DMS53 (cell line): ENCODE results near the gene C8B.

Source experiments
- DNase-seq: peaks from one replicate; lab custom pipeline; 2025; lab: John Stamatoyannopoulos, UW

Gene C8B

GRCh38 chr1:56965916-56966697, at the start of gene C8B:
Gene C8B (minus strand): TSS chr1:56966015. CDS start chr1:56965948, 67 bp downstream.
- peak; percentile 51 for DNase-seq

DNA sequence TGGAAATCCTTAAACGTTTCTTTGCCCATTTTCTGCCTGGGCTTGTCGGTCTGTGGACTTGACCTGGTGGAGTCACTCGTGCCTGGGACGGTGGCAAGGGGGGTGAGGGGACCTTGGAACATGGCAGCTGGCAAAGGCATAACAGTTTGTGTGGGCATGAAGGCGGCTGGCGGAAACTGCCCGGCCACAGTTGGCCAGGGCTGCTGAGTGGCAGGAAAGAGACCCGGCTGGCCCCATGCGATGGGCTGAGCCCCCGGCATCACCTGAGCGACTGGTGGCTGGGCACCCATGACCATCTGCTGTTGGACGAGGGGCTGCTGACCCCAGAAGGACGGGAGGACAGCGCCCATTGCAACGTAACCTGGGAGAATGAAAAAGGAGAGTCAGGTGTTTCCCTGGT, 49.3 kb upstream of the C8B start:
- no peak for DNase-seq

DNA sequence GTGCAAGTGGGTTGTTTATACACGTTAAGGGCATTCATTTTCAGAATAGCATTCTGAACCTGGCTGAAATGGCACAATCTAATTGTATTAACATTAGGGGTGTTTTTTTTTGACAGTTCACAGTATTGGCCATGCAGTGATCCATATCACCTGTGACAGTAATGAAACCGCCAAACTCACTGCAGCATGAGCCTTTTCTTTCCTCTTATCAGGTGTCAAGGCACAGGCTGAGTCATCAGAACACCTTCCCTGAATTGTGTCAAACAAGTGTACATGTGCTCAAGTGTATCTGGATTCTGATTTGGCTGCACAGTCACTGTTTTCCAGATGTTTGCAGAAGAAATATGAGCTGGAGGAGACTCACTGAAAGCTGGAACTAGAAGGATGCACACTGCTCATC, 47.7 kb upstream of the C8B start:
- DNase-seq: peak; percentile 88

- no peak for DNase-seq
Measured at GRCh38 chr1:57012315-57012714, 46.5 kb upstream of the C8B start.

- DNase-seq: no peak
Measured at GRCh38 chr1:57010511-57010910, 44.7 kb upstream of the C8B start.

DNA sequence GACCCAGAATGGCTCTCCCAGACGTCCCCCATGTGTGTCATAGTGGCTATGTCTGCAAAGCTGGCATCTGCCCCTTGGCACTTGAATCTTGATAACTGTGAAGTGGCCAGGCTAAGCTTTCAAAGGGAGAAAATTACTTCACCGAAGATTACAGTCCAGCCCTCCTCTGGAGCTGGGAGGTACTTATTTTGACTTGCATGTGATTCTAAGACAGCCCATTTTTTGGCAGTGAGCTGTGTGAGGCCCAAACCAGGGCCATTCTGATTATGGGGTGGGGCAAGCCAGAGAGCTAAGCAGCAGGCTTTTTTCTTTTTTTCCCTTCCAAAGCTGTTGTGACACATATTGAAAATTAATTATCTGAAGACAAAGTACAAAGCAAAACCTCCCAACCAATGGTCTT, 42.1 kb upstream of the C8B start:
- DNase-seq: no peak

DNA sequence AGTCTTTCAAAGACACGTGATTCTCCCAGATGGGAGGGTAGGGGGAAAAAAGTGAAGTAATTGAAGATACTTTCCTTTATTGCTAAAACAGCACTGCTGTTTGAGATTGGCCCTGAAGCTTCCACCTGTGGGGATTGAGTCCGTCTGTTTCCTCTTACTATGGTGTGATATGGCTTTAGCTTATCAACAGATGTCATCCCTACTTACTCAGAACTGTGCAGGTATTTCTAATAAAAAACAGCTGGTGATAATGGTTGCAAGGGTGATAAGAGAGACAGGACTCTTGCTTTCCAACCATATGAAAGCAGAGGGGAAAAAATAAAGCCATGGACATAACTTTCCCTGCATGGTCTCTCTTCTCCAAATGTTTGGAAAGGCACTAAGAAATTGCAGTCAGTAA, 41.7 kb upstream of the C8B start:
- DNase-seq: no peak

GRCh38 chr1:57003398-57004139, 37.8 kb upstream of the C8B start:
- peak; percentile 26 for DNase-seq

- no peak for DNase-seq
Measured at GRCh38 chr1:56995414-56996100, 29.7 kb upstream of the C8B start.

DNA sequence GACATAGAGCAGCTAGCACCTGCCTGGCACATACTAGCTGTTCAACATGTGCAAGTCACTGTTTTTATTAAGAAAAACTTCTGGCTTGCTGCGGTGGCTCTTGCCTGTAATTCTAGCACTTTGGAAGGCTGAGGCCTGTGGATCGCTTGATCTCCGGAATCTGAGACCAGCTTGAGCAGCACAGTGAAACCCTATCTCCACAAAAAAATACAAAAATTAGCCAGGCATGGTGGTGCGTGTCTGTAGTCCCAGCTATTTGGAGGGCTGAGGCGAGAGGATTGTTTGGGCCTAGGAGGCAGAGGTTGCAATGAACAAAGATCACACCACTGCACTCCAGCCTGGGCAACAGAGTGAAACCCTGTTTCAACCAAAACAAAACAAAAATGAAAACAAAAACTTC, 27.7 kb upstream of the C8B start:
- no peak for DNase-seq

GRCh38 chr1:56992318-56993125, 26.7 kb upstream of the C8B start:
- DNase-seq: no peak

DNA sequence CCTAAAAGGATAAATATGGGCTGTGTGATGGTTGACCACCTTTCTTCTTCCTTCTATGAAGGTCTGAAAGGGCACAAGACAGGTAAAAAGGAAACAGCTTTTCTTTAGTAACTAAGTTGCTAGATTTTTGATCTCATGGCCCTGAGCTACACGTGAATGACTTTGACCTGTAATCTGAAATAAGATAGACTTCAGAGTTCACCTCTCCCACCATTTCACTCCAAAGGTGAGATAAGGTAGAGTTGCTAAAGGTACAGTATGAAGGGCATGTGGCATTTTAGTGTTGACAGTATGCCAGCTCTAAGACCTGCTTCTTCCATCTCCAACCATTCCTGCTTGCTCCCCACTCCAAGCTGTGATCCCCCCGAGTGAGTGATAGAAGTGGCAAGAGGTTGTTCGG, 25.8 kb upstream of the C8B start:
- DNase-seq: no peak

GRCh38 chr1:56986397-56986796, 20.6 kb upstream of the C8B start:
- no peak for DNase-seq

DNA sequence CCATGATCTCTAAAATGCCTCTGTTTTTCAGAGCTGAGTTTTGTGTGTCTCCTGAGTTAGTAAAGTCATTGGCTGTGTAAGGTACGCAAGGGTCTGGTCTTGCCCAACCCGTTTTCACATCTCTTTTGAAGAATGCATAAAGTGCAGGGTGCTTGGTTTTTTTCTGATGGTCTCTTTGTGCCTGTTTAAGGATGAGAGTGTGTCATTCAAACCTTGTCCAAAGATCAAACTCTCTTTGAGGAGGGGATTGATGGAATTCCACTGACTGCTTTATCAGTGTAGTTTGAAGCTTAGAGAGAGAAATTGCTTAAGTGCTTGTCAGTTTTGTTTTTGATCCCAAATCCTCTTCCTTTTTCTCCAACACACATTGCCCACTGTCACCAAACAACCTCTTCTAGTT, 20.0 kb upstream of the C8B start:
- DNase-seq: no peak

- no peak for DNase-seq
Measured at GRCh38 chr1:56983484-56983883, 17.7 kb upstream of the C8B start.

- no peak for DNase-seq
Measured at GRCh38 chr1:56979986-56980755, 14.4 kb upstream of the C8B start.

DNA sequence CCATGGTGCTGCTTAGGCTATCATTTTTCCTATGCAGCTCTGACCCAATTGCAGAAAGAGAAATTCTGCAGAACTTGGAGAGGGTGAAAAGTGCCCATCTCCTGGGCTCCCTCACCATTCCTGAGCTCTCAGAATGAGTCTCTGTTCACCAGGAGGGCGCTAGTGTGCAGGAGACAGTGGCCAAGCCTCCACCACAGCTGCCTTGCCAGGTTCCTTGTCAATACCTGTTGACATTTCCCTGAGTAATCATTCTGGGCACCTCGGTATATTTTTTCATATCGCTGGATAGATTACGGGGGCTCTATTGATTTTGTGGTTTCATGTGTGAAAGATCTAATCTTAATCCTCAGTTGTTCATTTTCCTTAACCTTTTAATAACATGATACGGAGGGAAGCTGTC, 13.0 kb upstream of the C8B start:
- peak; percentile 16 for DNase-seq

- no peak for DNase-seq
Measured at GRCh38 chr1:56977910-56978309, 12.1 kb upstream of the C8B start.

- DNase-seq: no peak
Measured at GRCh38 chr1:56975446-56975845, 9.6 kb upstream of the C8B start.

GRCh38 chr1:56973923-56974742, 8.3 kb upstream of the C8B start:
- DNase-seq: no peak
